GM08714 (cell line): ENCODE data around the gene PCDHGC4.

ENCODE experiments used
- H3K4me3 ChIP-seq: fragments of 200-500 bp; sonication (Bioruptor generic); 2 replicates; pipeline ENCODE4 v1.5.1; 2014; ENCODE audit warnings: mild to moderate bottlenecking, low read length, inconsistent platforms
- ZNF274 ChIP-seq: IDR thresholded peaks from 2 replicates; pipeline ENCODE4 v1.6.1; 2012; ENCODE audit warnings: mild to moderate bottlenecking, low read depth, low read length

PCDHGC4 gene

GRCh38 chr5:141485321-141486055 is 658 bp downstream of the PCDHGC4 start:
- TF ChIP-seq ZNF274 = no peak
- no peak overlapping the region for H3K4me3 ChIP-seq

DNA sequence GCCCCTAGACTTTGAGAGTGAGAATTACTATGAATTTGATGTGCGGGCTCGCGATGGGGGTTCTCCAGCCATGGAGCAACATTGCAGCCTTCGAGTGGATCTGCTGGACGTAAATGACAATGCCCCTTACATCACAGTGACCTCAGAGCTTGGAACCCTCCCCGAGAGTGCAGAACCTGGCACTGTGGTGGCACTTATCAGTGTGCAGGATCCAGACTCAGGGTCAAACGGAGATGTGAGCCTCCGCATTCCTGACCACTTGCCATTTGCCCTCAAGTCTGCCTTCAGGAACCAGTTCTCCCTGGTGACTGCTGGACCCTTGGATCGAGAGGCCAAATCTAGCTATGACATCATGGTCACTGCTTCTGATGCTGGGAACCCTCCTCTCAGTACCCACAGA is 1.3 kb downstream of the PCDHGC4 start:
- no peak for TF ChIP-seq ZNF274
- H3K4me3 ChIP-seq = no peak overlapping the region

GRCh38 chr5:141487131-141487530 is 2.3 kb downstream of the PCDHGC4 start:
- no peak for TF ChIP-seq ZNF274
- H3K4me3 ChIP-seq = no peak overlapping the region

DNA sequence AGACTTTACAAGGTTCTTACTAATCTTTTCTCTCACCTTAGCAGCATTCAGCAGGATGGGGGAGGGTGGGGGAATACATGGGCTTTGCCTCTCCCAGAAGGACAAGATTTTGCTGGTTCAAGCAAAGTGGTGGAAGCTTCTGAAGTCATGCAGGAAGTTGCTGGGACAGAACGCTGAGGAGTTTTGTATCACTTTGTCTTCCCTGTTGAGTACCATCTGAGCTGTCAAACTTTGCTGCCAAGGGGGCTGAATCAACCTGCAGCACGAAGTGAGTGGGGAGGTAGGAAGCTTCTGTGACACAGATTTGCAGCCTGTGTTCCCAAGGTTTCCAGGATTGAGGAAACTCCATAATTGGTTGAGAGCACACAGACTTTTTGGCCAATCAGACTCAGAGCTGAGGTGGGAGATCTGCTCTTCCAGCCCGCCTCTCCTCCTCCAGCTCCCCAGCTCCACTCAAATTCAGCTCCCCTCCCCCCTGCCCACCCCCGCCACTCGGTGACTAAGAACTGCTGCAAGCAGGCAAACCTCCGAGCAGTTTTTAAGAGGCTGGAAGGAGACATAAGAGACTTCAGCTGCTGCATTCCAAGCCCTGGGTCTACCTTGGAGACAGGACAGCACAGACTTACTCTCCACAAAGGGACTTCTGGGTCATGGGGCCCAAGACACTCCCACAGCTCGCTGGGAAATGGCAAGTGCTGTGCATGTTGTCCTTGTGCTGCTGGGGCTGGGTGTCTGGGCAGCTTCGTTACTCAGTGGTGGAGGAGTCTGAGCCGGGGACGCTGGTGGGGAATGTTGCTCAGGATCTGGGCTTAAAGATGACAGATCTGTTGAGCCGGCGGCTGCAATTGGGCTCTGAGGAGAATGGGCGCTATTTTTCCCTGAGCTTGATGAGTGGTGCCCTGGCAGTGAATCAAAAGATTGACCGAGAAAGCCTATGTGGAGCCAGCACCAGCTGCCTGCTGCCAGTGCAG is 4.0 kb downstream of the PCDHGC4 start, which contains the start of gene PCDHGC5:
TSS of gene PCDHGC5 (plus strand) at position 491 of the 971 bp plus-strand sequence. CDS start at position 651, 160 bp downstream.
- no peak within 1 kb of the TSS for H3K4me3 ChIP-seq
- no peak for TF ChIP-seq ZNF274

DNA sequence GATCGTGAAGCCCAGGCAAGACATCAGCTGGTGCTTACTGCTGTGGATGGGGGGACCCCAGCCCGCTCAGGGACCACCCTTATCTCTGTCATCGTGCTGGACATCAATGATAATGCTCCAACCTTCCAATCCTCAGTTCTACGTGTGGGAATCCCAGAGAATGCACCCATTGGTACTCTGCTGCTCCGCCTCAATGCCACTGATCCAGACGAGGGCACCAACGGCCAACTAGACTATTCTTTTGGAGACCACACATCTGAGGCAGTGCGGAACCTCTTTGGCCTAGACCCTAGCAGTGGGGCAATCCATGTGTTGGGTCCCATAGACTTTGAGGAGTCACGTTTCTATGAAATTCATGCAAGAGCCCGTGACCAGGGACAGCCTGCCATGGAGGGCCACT is 5.0 kb downstream of the PCDHGC4 start:
- no peak for TF ChIP-seq ZNF274
- no peak overlapping the region for H3K4me3 ChIP-seq

GRCh38 chr5:141490271-141490670 is 5.4 kb downstream of the PCDHGC4 start:
- no peak for TF ChIP-seq ZNF274
- no peak overlapping the region for H3K4me3 ChIP-seq

DNA sequence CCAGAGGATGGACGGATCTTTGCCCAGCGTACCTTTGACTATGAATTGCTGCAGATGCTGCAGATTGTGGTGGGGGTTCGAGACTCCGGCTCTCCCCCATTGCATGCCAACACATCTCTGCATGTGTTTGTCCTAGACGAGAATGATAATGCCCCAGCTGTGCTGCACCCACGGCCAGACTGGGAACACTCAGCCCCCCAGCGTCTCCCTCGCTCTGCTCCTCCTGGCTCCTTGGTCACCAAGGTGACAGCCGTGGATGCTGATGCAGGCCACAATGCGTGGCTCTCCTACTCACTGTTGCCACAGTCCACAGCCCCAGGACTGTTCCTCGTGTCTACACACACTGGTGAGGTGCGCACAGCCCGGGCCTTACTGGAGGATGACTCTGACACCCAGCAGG is 5.9 kb downstream of the PCDHGC4 start:
- H3K4me3 ChIP-seq = no peak overlapping the region
- no peak for TF ChIP-seq ZNF274

- no peak overlapping the region; the same call in 1 of the 2 replicates for H3K4me3 ChIP-seq
- no peak for TF ChIP-seq ZNF274
Observed at GRCh38 chr5:141491323-141492167, 6.7 kb downstream of the PCDHGC4 start.

- H3K4me3 ChIP-seq = no peak overlapping the region; the same call in 1 of the 2 replicates
- TF ChIP-seq ZNF274 = no peak
Observed at GRCh38 chr5:141492168-141492885, 7.5 kb downstream of the PCDHGC4 start.

DNA sequence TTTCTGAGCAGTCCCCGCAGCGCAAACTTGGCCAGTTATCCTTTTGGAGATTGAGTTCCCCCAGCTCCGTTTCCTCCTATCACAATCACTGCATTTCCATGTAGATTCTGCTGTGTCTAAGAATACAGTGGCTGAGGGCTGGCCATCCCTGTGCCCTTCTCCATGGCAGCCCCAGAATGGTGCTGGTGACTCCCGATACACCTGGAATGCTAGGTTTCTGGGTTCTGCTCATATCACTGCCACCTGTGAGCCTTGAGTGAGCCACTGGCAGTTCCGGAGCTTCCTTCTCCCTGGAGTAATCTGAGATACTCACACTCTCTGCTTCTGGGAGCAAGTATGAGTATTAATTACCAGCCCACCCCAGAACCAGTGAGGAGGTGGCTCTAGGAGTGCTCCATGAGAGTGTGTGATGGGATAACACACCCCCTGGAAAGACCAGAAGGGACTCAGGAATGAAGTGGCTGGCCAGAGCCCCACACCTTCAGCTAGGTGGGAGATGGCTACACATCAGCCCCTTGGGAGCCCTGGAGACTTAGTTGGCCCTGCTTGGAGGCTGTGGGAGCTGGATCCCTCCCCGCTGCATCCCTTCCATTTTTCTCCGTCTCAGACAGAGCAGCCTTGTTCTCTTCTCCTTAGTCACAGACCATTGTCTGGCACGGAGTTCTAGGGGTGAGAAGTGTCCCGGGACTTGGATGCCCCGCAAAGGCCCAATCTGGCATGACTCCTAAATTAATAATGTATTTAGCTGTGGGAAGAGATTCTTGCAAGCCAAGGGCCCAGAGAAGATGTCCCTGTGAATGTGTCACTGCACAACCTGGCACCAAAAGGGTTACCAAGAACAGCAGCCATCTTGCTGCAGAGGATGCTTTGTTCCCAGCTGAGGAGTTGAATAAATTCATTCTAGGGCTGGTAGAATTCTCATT is 8.9 kb downstream of the PCDHGC4 start:
- no peak overlapping the region for H3K4me3 ChIP-seq
- TF ChIP-seq ZNF274 = no peak

DNA sequence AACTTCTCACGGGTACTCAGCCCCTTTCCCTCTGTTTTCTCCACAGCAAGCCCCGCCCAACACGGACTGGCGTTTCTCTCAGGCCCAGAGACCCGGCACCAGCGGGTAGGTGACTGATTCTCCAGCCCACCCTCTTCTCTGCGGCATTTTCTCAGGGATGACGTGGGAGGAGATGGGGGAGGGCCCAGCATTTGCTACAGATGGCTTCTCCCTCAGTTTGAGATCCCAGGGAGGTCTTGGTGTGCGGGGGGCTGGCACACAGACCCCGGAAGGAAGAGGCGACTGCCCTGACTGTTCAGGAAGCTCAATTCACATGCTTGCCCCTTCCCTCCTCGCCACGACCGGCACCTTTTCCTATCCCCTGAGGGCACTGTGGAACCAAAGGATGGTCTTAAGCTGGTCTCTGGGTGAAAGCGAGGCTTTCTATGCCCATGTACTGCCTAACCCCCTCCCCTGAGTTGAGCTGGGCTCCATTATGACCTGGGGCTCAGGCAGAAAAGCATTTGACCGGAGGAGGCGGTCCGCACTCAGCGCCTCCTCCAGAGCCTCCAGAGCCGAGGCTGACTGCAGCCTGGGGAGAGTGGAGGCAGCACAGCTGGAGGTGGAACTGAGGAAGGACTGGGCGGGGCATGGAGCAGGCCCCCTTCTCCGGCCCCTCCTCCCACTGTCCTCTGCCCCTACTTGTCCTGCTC is 10.1 kb downstream of the PCDHGC4 start:
- TF ChIP-seq ZNF274 = no peak

GRCh38 chr5:141495453-141495811 is 10.6 kb downstream of the PCDHGC4 start:
- no peak for TF ChIP-seq ZNF274
- no peak overlapping the region for H3K4me3 ChIP-seq

More for the DNA sequence above, 10.1 kb downstream of the PCDHGC4 start:
- H3K4me3 ChIP-seq = no peak overlapping the region

DNA sequence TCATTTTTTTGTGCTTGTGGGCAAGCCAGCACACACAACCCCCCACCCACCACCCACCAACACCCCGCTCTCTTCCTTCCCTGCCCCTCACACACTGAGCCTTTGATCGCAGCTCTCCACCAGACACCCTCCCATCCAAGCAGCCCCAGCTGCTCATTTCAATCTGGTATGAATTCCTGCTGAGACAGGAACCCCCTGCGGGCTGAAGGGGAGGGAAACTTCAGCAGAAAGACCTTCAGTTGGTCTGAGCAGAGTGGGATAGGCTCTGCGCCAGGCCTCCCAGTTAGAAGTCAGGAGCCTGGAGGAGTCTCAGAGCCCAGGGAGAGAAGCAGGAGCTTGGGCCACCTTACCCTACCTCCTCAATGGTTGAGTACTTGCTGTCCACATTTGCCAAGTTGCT is 11.2 kb downstream of the PCDHGC4 start:
- no peak for TF ChIP-seq ZNF274
- H3K4me3 ChIP-seq = no peak overlapping the region
